HEK293 (cell line): ENCODE measurements around the gene MYO18B.

Source experiments
- CTCF ChIP-seq: fragments of 450-650 bp; formaldehyde crosslinking; IDR thresholded peaks from 2 replicates; pipeline ENCODE4 v1.5.1; 2016; ENCODE audit warnings: missing biosample characterization, missing genetic modification characterization
- MZF1 ChIP-seq: fragments of 450-650 bp; formaldehyde crosslinking; IDR thresholded peaks from 2 replicates; pipeline ENCODE4 v1.5.1; 2017; ENCODE audit warnings: missing biosample characterization, missing genetic modification characterization, borderline replicate concordance
- TCF7L2 ChIP-seq: IDR thresholded peaks from 2 replicates; pipeline ENCODE4 v1.6.1; 2011; ENCODE audit warnings: low read depth, mild to moderate bottlenecking, inconsistent platforms, low read length, moderate library complexity, borderline replicate concordance
- ZNF660 ChIP-seq: fragments of 450-650 bp; IDR thresholded peaks from 2 replicates; pipeline ENCODE4 v1.5.1; 2018; ENCODE audit warnings: missing biosample characterization, mild to moderate bottlenecking, missing genetic modification characterization
- ZNF76 ChIP-seq: fragments of 450-650 bp; formaldehyde crosslinking; IDR thresholded peaks from 2 replicates; pipeline ENCODE4; 2016; ENCODE audit warnings: low read depth, missing biosample characterization, missing genetic modification characterization, borderline replicate concordance

GRCh38 chr22:25824828-25825423 is 82.9 kb downstream of the MYO18B start:
- no peak for TF ChIP-seq ZNF76 (tag by site-specific recombination)
- no peak for TF ChIP-seq MZF1 (tag by site-specific recombination)
- no peak for TF ChIP-seq TCF7L2
- TF ChIP-seq CTCF (tag by site-specific recombination): no peak
- TF ChIP-seq ZNF660 (tag by site-specific recombination): no peak
